CD4-positive, CD25-positive, alpha-beta regulatory T cell (primary cell): Measurements from ENCODE around the gene PASD1. TPM values are rescaled to one million over a fixed set of nuclear protein-coding genes. Genes with fewer than 3 reads are reported as not detected.
"Not testable (repeated sequence)": the region's sequence is repeated elsewhere in the genome, so short reads cannot be mapped to it uniquely, and the experiment has no call there.

Source experiments
- ATAC-seq, 2 donors: fragments of 150-1000 bp; cut with Tn5 transposase; one replicate each; pipeline ENCODE4 v1.10.0; 2021; ENCODE audit warnings: low read depth in 2 of 2, moderate number of reproducible peaks in 2 of 2, moderate library complexity in 1 of 2
- DNase-seq, 3 donors: peaks; one replicate each; pipeline versions ENCODE4 v3.0.0 to v3.0.0-alpha.2; 2012 to 2022; ENCODE audit warnings: mixed read lengths in 1 of 3
- H3K27ac ChIP-seq: one replicate; pipeline ENCODE4 v1.7.0; 2013; ENCODE audit warnings: mild to moderate bottlenecking, low read length; ENCODE audit not compliant: insufficient read depth, poor library complexity, severe bottlenecking
- H3K27me3 ChIP-seq: one replicate; pipeline ENCODE4 v1.7.0; 2013; ENCODE audit warnings: low read length; ENCODE audit not compliant: control insufficient read depth, insufficient read depth
- H3K36me3 ChIP-seq: one replicate; pipeline ENCODE4 v1.7.0; 2013; ENCODE audit warnings: mild to moderate bottlenecking, low read length, moderate library complexity; ENCODE audit not compliant: control insufficient read depth, insufficient read depth
- H3K4me1 ChIP-seq: 2 replicates; pipeline ENCODE4 v1.7.0; 2013; ENCODE audit warnings: mild to moderate bottlenecking, low read length; ENCODE audit not compliant: insufficient read depth, control insufficient read depth, poor library complexity, severe bottlenecking
- H3K4me3 ChIP-seq: one replicate; pipeline ENCODE4 v1.7.0; 2013; ENCODE audit warnings: low read depth, mild to moderate bottlenecking, low read length, moderate library complexity
- H3K9me3 ChIP-seq, 2 experiments: 1 replicate in 1 of 2; 2 replicates in 1 of 2; pipeline ENCODE4 v1.7.0; 2013; ENCODE audit warnings: low read length in 2 of 2, mild to moderate bottlenecking in 1 of 2, moderate library complexity in 1 of 2; ENCODE audit not compliant: control insufficient read depth in 2 of 2
- H3K27ac Mint-ChIP-seq, 3 donors: one replicate each; pipeline ENCODE4 v1.8.0; 2020 to 2022; ENCODE audit warnings: mild to moderate bottlenecking in 3 of 3, mixed read lengths in 3 of 3, moderate library complexity in 2 of 3
- H3K27me3 Mint-ChIP-seq: one replicate; pipeline ENCODE4 v1.8.0; 2022; ENCODE audit warnings: mild to moderate bottlenecking, mixed read lengths
- H3K36me3 Mint-ChIP-seq: one replicate; pipeline ENCODE4 v1.8.0; 2020; ENCODE audit warnings: mixed read lengths
- H3K4me1 Mint-ChIP-seq, 4 donors: one replicate each; pipeline ENCODE4 v1.8.0; 2020 to 2022; ENCODE audit warnings: mixed read lengths in 4 of 4, mild to moderate bottlenecking in 1 of 4
- H3K4me3 Mint-ChIP-seq, 4 donors: one replicate each; pipeline ENCODE4 v1.8.0; 2020 to 2022; ENCODE audit warnings: mild to moderate bottlenecking in 4 of 4, mixed read lengths in 4 of 4, moderate library complexity in 3 of 4
- H3K9me3 Mint-ChIP-seq, 7 donors: one replicate each; pipeline ENCODE4 v1.8.0; 2020 to 2022; ENCODE audit warnings: mixed read lengths in 7 of 7, mild to moderate bottlenecking in 3 of 7, moderate library complexity in 2 of 7
- polyA plus RNA-seq, 4 donors: library from polyadenylated mRNA; unstranded; fragments of 300-500 nt; fragmentation: Illumina TruSeq; gene quantifications; one replicate each; pipeline ENCODE4 v1.2.3, GENCODE V29; 2021
- total RNA-seq: library from RNA; stranded (reverse); gene quantifications from one replicate; pipeline ENCODE4 v1.2.3, GENCODE V29; 2022

The PASD1 gene
- total and polyA plus RNA-seq, 5 donors from 2014 or later, result not detected

- not testable (repeated sequence) for H3K27ac Mint-ChIP-seq, H3K4me1 Mint-ChIP-seq, H3K36me3 ChIP-seq, H3K4me3 ChIP-seq, H3K9me3 Mint-ChIP-seq, H3K4me3 Mint-ChIP-seq, H3K9me3 ChIP-seq, H3K4me1 ChIP-seq, H3K27ac ChIP-seq, DNase-seq, H3K27me3 ChIP-seq, ATAC-seq, H3K36me3 Mint-ChIP-seq
- peaks cover 16% of the 10 kb centered on the region for H3K27me3 Mint-ChIP-seq
These were observed 133.6 kb downstream of the PASD1 start for GRCh38 chrX:151697082-151697481.

GRCh38 chrX:151697522-151697921 lies 134.0 kb downstream of the PASD1 start:
- Mint-ChIP-seq H3K9me3 (peaks cover 0 to under 1% (median 0%) of the 10 kb centered on the region in 7 donors), H3K4me3 (no peak overlapping the region), H3K4me1 (peaks cover 0 to 2% (median 0%) of the 10 kb centered on the region in 4 donors), H3K36me3 (no peaks in the 10 kb centered on the region), H3K27me3 (peaks cover 16% of the 10 kb centered on the region), H3K27ac (no peak overlapping the region)
- H3K4me3 ChIP-seq, result no peak overlapping the region
- H3K9me3 ChIP-seq, result no peaks in the 10 kb centered on the region
- no peak for DNase-seq
- no peaks in the 10 kb centered on the region for H3K36me3 ChIP-seq
- H3K27me3 ChIP-seq, result no peaks in the 10 kb centered on the region
- no peak for ATAC-seq
- no peaks in the 10 kb centered on the region for H3K4me1 ChIP-seq
- no peak overlapping the region for H3K27ac ChIP-seq

- no peak overlapping the region for H3K27ac ChIP-seq
- H3K27ac Mint-ChIP-seq, result no peak overlapping the region
- peaks cover 16% of the 10 kb centered on the region for H3K27me3 Mint-ChIP-seq
- no peak overlapping the region for H3K4me3 ChIP-seq
- DNase-seq, result no peak
- H3K36me3 Mint-ChIP-seq, result no peaks in the 10 kb centered on the region
- no peaks in the 10 kb centered on the region for H3K4me1 ChIP-seq
- H3K9me3 ChIP-seq, result no peaks in the 10 kb centered on the region
- no peaks in the 10 kb centered on the region for H3K36me3 ChIP-seq
- no peak overlapping the region for H3K4me3 Mint-ChIP-seq
- ATAC-seq, result no peak
- no peaks in the 10 kb centered on the region for H3K27me3 ChIP-seq
- H3K9me3 Mint-ChIP-seq, result no peaks in the 10 kb centered on the region
- H3K4me1 Mint-ChIP-seq, result peaks cover 0 to 2% (median 0%) of the 10 kb centered on the region in 4 donors
These were observed 135.0 kb downstream of the PASD1 start for GRCh38 chrX:151698485-151698884.

GRCh38 chrX:151699746-151700145 lies 136.3 kb downstream of the PASD1 start:
- H3K27me3 ChIP-seq, result no peaks in the 10 kb centered on the region
- peaks cover 0 to 2% (median 0%) of the 10 kb centered on the region in 4 donors for H3K4me1 Mint-ChIP-seq
- H3K27ac ChIP-seq, result no peak overlapping the region
- H3K27me3 Mint-ChIP-seq, result peaks cover 16% of the 10 kb centered on the region
- H3K9me3 Mint-ChIP-seq, result peaks cover 0 to 2% (median 0%) of the 10 kb centered on the region in 7 donors
- H3K9me3 ChIP-seq, result no peaks in the 10 kb centered on the region
- no peaks in the 10 kb centered on the region for H3K36me3 Mint-ChIP-seq
- H3K4me3 ChIP-seq, result no peak overlapping the region
- DNase-seq (no peak), ATAC-seq (no peak)
- H3K4me1 ChIP-seq, result no peaks in the 10 kb centered on the region
- no peak overlapping the region for H3K4me3 Mint-ChIP-seq
- H3K27ac Mint-ChIP-seq, result peak overlapping the region in 1 of 3 donors; percentile 59
- H3K36me3 ChIP-seq, result no peaks in the 10 kb centered on the region

- Histone ChIP-seq H3K9me3 (no peaks in the 10 kb centered on the region), H3K27me3 (no peaks in the 10 kb centered on the region), H3K4me3 (no peak overlapping the region), H3K4me1 (no peaks in the 10 kb centered on the region), H3K27ac (no peak overlapping the region), H3K36me3 (no peaks in the 10 kb centered on the region)
- Mint-ChIP-seq H3K4me1 (peaks cover 0 to under 1% (median 0%) of the 10 kb centered on the region in 4 donors), H3K4me3 (no peak overlapping the region), H3K9me3 (peaks cover 0 to 2% (median 0%) of the 10 kb centered on the region in 7 donors), H3K36me3 (no peaks in the 10 kb centered on the region), H3K27me3 (peaks cover 15% of the 10 kb centered on the region), H3K27ac (no peak overlapping the region)
- no peak for DNase-seq
- no peak for ATAC-seq
These were observed 137.1 kb downstream of the PASD1 start for GRCh38 chrX:151700581-151700980.

GRCh38 chrX:151701071-151701470 lies 137.6 kb downstream of the PASD1 start:
- H3K4me1 Mint-ChIP-seq, result no peaks in the 10 kb centered on the region

GRCh38 chrX:151701531-151701930 lies 138.1 kb downstream of the PASD1 start:
- Mint-ChIP-seq H3K36me3 (no peaks in the 10 kb centered on the region), H3K27me3 (peaks cover 10% of the 10 kb centered on the region), H3K4me3 (no peak overlapping the region), H3K27ac (no peak overlapping the region), H3K9me3 (peaks cover 0 to 2% (median 0%) of the 10 kb centered on the region in 7 donors), H3K4me1 (no peaks in the 10 kb centered on the region)
- Histone ChIP-seq H3K27ac (no peak overlapping the region), H3K27me3 (no peaks in the 10 kb centered on the region), H3K9me3 (no peaks in the 10 kb centered on the region), H3K4me3 (no peak overlapping the region), H3K36me3 (no peaks in the 10 kb centered on the region), H3K4me1 (no peaks in the 10 kb centered on the region)
- DNase-seq (no peak), ATAC-seq (no peak)

More at GRCh38 chrX:151701071-151701470, 137.6 kb downstream of the PASD1 start:
- Histone ChIP-seq H3K27ac (no peak overlapping the region), H3K36me3 (no peaks in the 10 kb centered on the region), H3K4me1 (no peaks in the 10 kb centered on the region), H3K4me3 (no peak overlapping the region), H3K27me3 (no peaks in the 10 kb centered on the region), H3K9me3 (no peaks in the 10 kb centered on the region)
- H3K27me3 Mint-ChIP-seq, result peaks cover 10% of the 10 kb centered on the region
- H3K36me3 Mint-ChIP-seq, result no peaks in the 10 kb centered on the region
- no peak for ATAC-seq
- no peak overlapping the region for H3K27ac Mint-ChIP-seq
- no peak for DNase-seq
- H3K9me3 Mint-ChIP-seq, result peaks cover 0 to 2% (median 0%) of the 10 kb centered on the region in 7 donors
- no peak overlapping the region for H3K4me3 Mint-ChIP-seq

- Mint-ChIP-seq H3K9me3 (peaks cover 0 to 2% (median 0%) of the 10 kb centered on the region in 7 donors), H3K27me3 (peaks cover 7% of the 10 kb centered on the region), H3K4me1 (no peaks in the 10 kb centered on the region), H3K36me3 (no peaks in the 10 kb centered on the region), H3K27ac (no peak overlapping the region), H3K4me3 (no peak overlapping the region)
- ATAC-seq, result no peak
- no peaks in the 10 kb centered on the region for H3K4me1 ChIP-seq
- no peaks in the 10 kb centered on the region for H3K27me3 ChIP-seq
- H3K27ac ChIP-seq, result no peak overlapping the region
- H3K4me3 ChIP-seq, result no peak overlapping the region
- H3K9me3 ChIP-seq, result no peaks in the 10 kb centered on the region
- no peak for DNase-seq
- H3K36me3 ChIP-seq, result no peaks in the 10 kb centered on the region
These were observed 138.7 kb downstream of the PASD1 start for GRCh38 chrX:151702026-151702714.
